GM21526 (cell line): Measurements from ENCODE around the gene RPS6KB2.

Source experiments
- ATAC-seq: cut with Tn5 transposase; IDR thresholded peaks from one replicate; pipeline ENCODE4 v1.9.1; 2021; ENCODE audit warnings: moderate library complexity; ENCODE audit not compliant: unreplicated experiment, low FRiP score

The RPS6KB2 gene

GRCh38 chr11:67440229-67441097, 12.2 kb downstream of the RPS6KB2 start:
- ATAC-seq, result no peak

- ATAC-seq, result no peak
These were observed 12.8 kb downstream of the RPS6KB2 start for GRCh38 chr11:67441098-67441563.

GRCh38 chr11:67441731-67442351, 13.5 kb downstream of the RPS6KB2 start:
- ATAC-seq, result no peak

GRCh38 chr11:67442504-67443404, 14.5 kb downstream of the RPS6KB2 start:
- no peak for ATAC-seq

- no peak for ATAC-seq
These were observed 17.2 kb downstream of the RPS6KB2 start for GRCh38 chr11:67445515-67445914.

- no peak for ATAC-seq
These were observed 19.9 kb downstream of the RPS6KB2 start for GRCh38 chr11:67448220-67448609.

GRCh38 chr11:67449116-67449844, 21.0 kb downstream of the RPS6KB2 start:
- no peak for ATAC-seq

- no peak for ATAC-seq
These were observed 22.7 kb downstream of the RPS6KB2 start for GRCh38 chr11:67450796-67451657.

- no peak for ATAC-seq
These were observed 23.3 kb downstream of the RPS6KB2 start for GRCh38 chr11:67451658-67451976.

GRCh38 chr11:67452141-67452952, 24.1 kb downstream of the RPS6KB2 start, which contains the start of gene GPR152:
Gene GPR152, minus strand, starts transcription at chr11:67452729. Its CDS starts 5 bp downstream, at chr11:67452724.
- no peak for ATAC-seq

- ATAC-seq, result no peak
These were observed 25.8 kb downstream of the RPS6KB2 start for GRCh38 chr11:67453816-67454732.

- no peak for ATAC-seq
These were observed 26.8 kb downstream of the RPS6KB2 start, which contains the start of gene CABP4 for GRCh38 chr11:67455054-67455453. Gene CABP4, plus strand, starts transcription at chr11:67455354. Its CDS starts 70 bp downstream, at chr11:67455424.

GRCh38 chr11:67456068-67456705, 27.9 kb downstream of the RPS6KB2 start:
- no peak for ATAC-seq

GRCh38 chr11:67457453-67457852, 29.2 kb downstream of the RPS6KB2 start:
- ATAC-seq, result no peak

- ATAC-seq, result no peak
These were observed 30.0 kb downstream of the RPS6KB2 start for GRCh38 chr11:67458266-67458665.

- no peak for ATAC-seq
These were observed 34.9 kb downstream of the RPS6KB2 start for GRCh38 chr11:67463186-67463585.
